Femur (tissue), 1 donor: ENCODE data around the gene CNTN1.
"Not testable (repeated sequence)": the region's sequence is repeated elsewhere in the genome, so short reads cannot be mapped to it uniquely, and the experiment has no call there.

Experiments
- DNase-seq: peaks from one replicate; pipeline ENCODE4 v3.0.0-alpha.2; 2017

The CNTN1 gene

GRCh38 chr12:40711121-40711520 is 18.9 kb downstream of the CNTN1 start:
- DNase-seq = no peak

GRCh38 chr12:40714636-40715035 is 22.4 kb downstream of the CNTN1 start:
- no peak for DNase-seq

GRCh38 chr12:40716037-40716436 is 23.8 kb downstream of the CNTN1 start:
- no peak for DNase-seq

- DNase-seq = no peak
These were observed 25.3 kb downstream of the CNTN1 start for GRCh38 chr12:40717576-40717975.

- no peak for DNase-seq
These were observed 26.7 kb downstream of the CNTN1 start for GRCh38 chr12:40718878-40719372.

GRCh38 chr12:40723001-40723400 is 30.8 kb downstream of the CNTN1 start:
- DNase-seq = no peak

GRCh38 chr12:40726366-40726765 is 34.1 kb downstream of the CNTN1 start:
- DNase-seq = no peak

- DNase-seq = no peak
These were observed 35.7 kb downstream of the CNTN1 start for GRCh38 chr12:40727774-40728483.

GRCh38 chr12:40730281-40730680 is 38.0 kb downstream of the CNTN1 start:
- DNase-seq = no peak

GRCh38 chr12:40733871-40734270 is 41.6 kb downstream of the CNTN1 start:
- DNase-seq = no peak

- DNase-seq = no peak
These were observed 42.0 kb downstream of the CNTN1 start for GRCh38 chr12:40734276-40734675.

GRCh38 chr12:40735551-40736230 is 43.5 kb downstream of the CNTN1 start:
- DNase-seq = no peak

- DNase-seq = not testable (repeated sequence)
These were observed 45.2 kb downstream of the CNTN1 start for GRCh38 chr12:40737416-40737815.

GRCh38 chr12:40738856-40739255 is 46.6 kb downstream of the CNTN1 start:
- no peak for DNase-seq

- DNase-seq = no peak
These were observed 49.8 kb downstream of the CNTN1 start for GRCh38 chr12:40742041-40742440.

- no peak for DNase-seq
These were observed 53.1 kb downstream of the CNTN1 start for GRCh38 chr12:40745386-40745785.

- no peak for DNase-seq
These were observed 57.6 kb downstream of the CNTN1 start for GRCh38 chr12:40749863-40750262.

- DNase-seq = no peak
These were observed 59.8 kb downstream of the CNTN1 start for GRCh38 chr12:40752011-40752410.

- no peak for DNase-seq
These were observed 68.6 kb downstream of the CNTN1 start for GRCh38 chr12:40760821-40761220.

GRCh38 chr12:40762072-40762471 is 69.8 kb downstream of the CNTN1 start:
- no peak for DNase-seq

- no peak for DNase-seq
These were observed 76.1 kb downstream of the CNTN1 start for GRCh38 chr12:40768125-40768864.

- DNase-seq = no peak
These were observed 77.6 kb downstream of the CNTN1 start for GRCh38 chr12:40769846-40770245.

GRCh38 chr12:40770781-40771180 is 78.5 kb downstream of the CNTN1 start:
- DNase-seq = no peak

GRCh38 chr12:40775661-40776060 is 83.4 kb downstream of the CNTN1 start:
- DNase-seq = no peak
